AG04450 (cell line): ENCODE measurements around the gene RTN4IP1. TPM values are rescaled to one million over a fixed set of nuclear protein-coding genes. Genes with fewer than 3 reads are reported as not detected.

Experiments used
- CTCF ChIA-PET: fragments of 300-600, 350-600 bp; formaldehyde crosslinking; extraction: SDS; loops from one replicate; lab custom pipeline; 2022; ENCODE audit warnings: antibody characterized with exemption, inconsistent platforms; lab: Charles Lee
- POLR2A ChIA-PET: fragments of 350-600 bp; formaldehyde crosslinking; extraction: SDS; loops from one replicate; lab custom pipeline; 2021; ENCODE audit warnings: antibody characterized with exemption, inconsistent platforms; lab: Yijun Ruan, JAX
- DNase-seq: peaks from one replicate; pipeline ENCODE4 v3.0.0-alpha.2; 2011; ENCODE audit warnings: low read depth, low spot score
- H3K27ac ChIP-seq: one replicate; pipeline ENCODE4 v1.5.1; 2012; ENCODE audit warnings: low read depth, low read length, control low read depth
- H3K27me3 ChIP-seq: one replicate; pipeline ENCODE4 v1.6.0; 2012; ENCODE audit warnings: low read length; ENCODE audit not compliant: control insufficient read depth, insufficient read depth
- H3K4me3 ChIP-seq: 2 replicates; pipeline ENCODE4 v1.5.1; 2011; ENCODE audit warnings: mild to moderate bottlenecking, low read depth, low read length, control low read depth
- H3K9me3 ChIP-seq: 2 replicates; pipeline ENCODE4 v1.5.1; 2012; ENCODE audit warnings: low read length; ENCODE audit not compliant: control insufficient read depth, insufficient read depth
- CTCF ChIP-seq: IDR thresholded peaks from 2 replicates; pipeline ENCODE4 v1.5.1; 2011; ENCODE audit warnings: low read depth, low read length, control low read depth, inconsistent platforms
- polyA plus RNA-seq: library from polyadenylated mRNA; depleted of rRNA; stranded (reverse); fragments of >200 nt; gene quantifications from 2 replicates; pipeline ENCODE4 v1.2.3, GENCODE V29; 2011

Gene RTN4IP1
- polyA plus RNA-seq, 1 experiment: 9.3 TPM

GRCh38 chr6:106539936-106540335 lies 89.4 kb downstream of the RTN4IP1 start:
- Histone ChIP-seq H3K27me3 (no peaks in the 10 kb centered on the region), H3K9me3 (no peaks in the 10 kb centered on the region), H3K27ac (no peak overlapping the region), H3K4me3 (no peak overlapping the region)
- DNase-seq: no peak
- TF ChIP-seq CTCF: no peak
- POLR2A ChIA-PET: no interaction called here
- CTCF ChIA-PET: interaction anchor here (1.9 kb wide), 1 partner anchor 26 kb away, joined by 12 read pairs; no protein-coding TSS in a partner anchor

GRCh38 chr6:106538145-106538544 lies 91.2 kb downstream of the RTN4IP1 start:
- POLR2A ChIA-PET: no interaction called here
- H3K4me3 ChIP-seq: no peak overlapping the region
- H3K27ac ChIP-seq: no peak overlapping the region
- CTCF ChIA-PET: no interaction called here
- no peaks in the 10 kb centered on the region for H3K27me3 ChIP-seq
- no peaks in the 10 kb centered on the region for H3K9me3 ChIP-seq
- TF ChIP-seq CTCF: no peak
- DNase-seq: no peak

GRCh38 chr6:106537662-106538061 lies 91.6 kb downstream of the RTN4IP1 start:
- ChIA-PET POLR2A (no interaction called here), CTCF (interaction anchor here (1.5 kb wide), 1 partner anchor 24 kb away, joined by 3 read pairs; no protein-coding TSS in a partner anchor)
- H3K9me3 ChIP-seq: no peaks in the 10 kb centered on the region
- DNase-seq: no peak
- no peak for TF ChIP-seq CTCF
- H3K27ac ChIP-seq: no peak overlapping the region
- no peak overlapping the region for H3K4me3 ChIP-seq
- no peaks in the 10 kb centered on the region for H3K27me3 ChIP-seq

- Histone ChIP-seq H3K4me3 (no peak overlapping the region), H3K27me3 (no peaks in the 10 kb centered on the region), H3K9me3 (no peaks in the 10 kb centered on the region), H3K27ac (no peak overlapping the region)
- DNase-seq: no peak
- no peak for TF ChIP-seq CTCF
- POLR2A ChIA-PET: no interaction called here
- CTCF ChIA-PET: interaction anchor here (1.5 kb wide), 1 partner anchor 25 kb away, joined by 3 read pairs; no protein-coding TSS in a partner anchor
Measured at GRCh38 chr6:106536851-106537250, 92.4 kb downstream of the RTN4IP1 start.

- H3K27me3 ChIP-seq: no peaks in the 10 kb centered on the region
- no peak for DNase-seq
- ChIA-PET CTCF (interaction anchor here (1.5 kb wide), 1 partner anchor 25 kb away, joined by 3 read pairs; no protein-coding TSS in a partner anchor), POLR2A (no interaction called here)
- H3K4me3 ChIP-seq: no peak overlapping the region
- H3K27ac ChIP-seq: no peak overlapping the region
- no peaks in the 10 kb centered on the region for H3K9me3 ChIP-seq
- TF ChIP-seq CTCF: no peak
Measured at GRCh38 chr6:106536357-106536756, 92.9 kb downstream of the RTN4IP1 start.
